H9 (cell line): ENCODE measurements around the gene TTC28. TPM values are rescaled to one million over a fixed set of nuclear protein-coding genes. Genes with fewer than 3 reads are reported as not detected.

ENCODE experiments used
- DNase-seq: peaks from one replicate; pipeline ENCODE4 v3.0.0-alpha.2; 2017
- H2AFZ ChIP-seq: one replicate; pipeline ENCODE4 v1.6.1; 2013; ENCODE audit warnings: mild to moderate bottlenecking, low read length, control low read depth, moderate library complexity
- H2AK5ac ChIP-seq: 2 replicates; pipeline ENCODE4 v1.6.1; 2013; ENCODE audit warnings: low read length, control low read depth, mixed read lengths; ENCODE audit not compliant: insufficient read length
- H2BK120ac ChIP-seq: one replicate; pipeline ENCODE4 v1.6.1; 2013; ENCODE audit warnings: low read depth, mild to moderate bottlenecking, low read length, control low read depth, inconsistent platforms; ENCODE audit not compliant: poor library complexity, severe bottlenecking
- H2BK12ac ChIP-seq: 2 replicates; pipeline ENCODE4 v1.6.1; 2013; ENCODE audit warnings: low read length, control low read depth, mixed read lengths, low read depth; ENCODE audit not compliant: insufficient read length
- H2BK15ac ChIP-seq: 2 replicates; pipeline ENCODE4 v1.6.1; 2013; ENCODE audit warnings: low read depth, low read length, control low read depth
- H2BK20ac ChIP-seq: one replicate; pipeline ENCODE4 v1.6.1; 2013; ENCODE audit warnings: low read depth, mild to moderate bottlenecking, low read length, control low read depth, inconsistent platforms; ENCODE audit not compliant: poor library complexity, severe bottlenecking
- H2BK5ac ChIP-seq: 2 replicates; pipeline ENCODE4 v1.6.1; 2013; ENCODE audit warnings: low read length, control low read depth, mixed read lengths; ENCODE audit not compliant: insufficient read length
- H3K14ac ChIP-seq: 2 replicates; pipeline ENCODE4 v1.6.1; 2013; ENCODE audit warnings: low read length, control low read depth; ENCODE audit not compliant: insufficient read depth
- H3K18ac ChIP-seq: 2 replicates; pipeline ENCODE4 v1.6.1; 2013; ENCODE audit warnings: low read depth, mild to moderate bottlenecking, mixed read lengths, low read length, control low read depth; ENCODE audit not compliant: insufficient read length
- H3K23ac ChIP-seq: 2 replicates; pipeline ENCODE4 v1.6.1; 2013; ENCODE audit warnings: low read length, control low read depth, mixed read lengths, low read depth; ENCODE audit not compliant: insufficient read length
- H3K23me2 ChIP-seq: 2 replicates; pipeline ENCODE4 v1.6.1; 2013; ENCODE audit warnings: low read depth, mild to moderate bottlenecking, mixed read lengths, low read length, control low read depth; ENCODE audit not compliant: insufficient read length, poor library complexity, severe bottlenecking
- H3K27ac ChIP-seq: 2 replicates; pipeline ENCODE4 v1.5.1; 2013; ENCODE audit warnings: low read length, control low read depth, mixed read lengths, low read depth; ENCODE audit not compliant: insufficient read length
- H3K27me3 ChIP-seq: 2 replicates; pipeline ENCODE4 v1.6.1; 2013; ENCODE audit warnings: low read length, control low read depth, inconsistent platforms; ENCODE audit not compliant: insufficient read depth
- H3K4ac ChIP-seq: 2 replicates; pipeline ENCODE4 v1.6.1; 2013; ENCODE audit warnings: low read depth, mild to moderate bottlenecking, control low read depth, inconsistent platforms, low read length, moderate library complexity
- H3K4me1 ChIP-seq: 2 replicates; pipeline ENCODE4 v1.6.1; 2013; ENCODE audit warnings: low read length, control low read depth, inconsistent platforms; ENCODE audit not compliant: insufficient read depth
- H3K4me2 ChIP-seq: 2 replicates; pipeline ENCODE4 v1.6.1; 2013; ENCODE audit warnings: low read length, control low read depth, mixed read lengths; ENCODE audit not compliant: insufficient read length, insufficient read depth
- H3K56ac ChIP-seq: 2 replicates; pipeline ENCODE4 v1.6.1; 2013; ENCODE audit warnings: low read depth, mild to moderate bottlenecking, mixed read lengths, low read length, control low read depth; ENCODE audit not compliant: insufficient read length
- H3K79me1 ChIP-seq: 2 replicates; pipeline ENCODE4 v1.6.1; 2013; ENCODE audit warnings: low read depth, mild to moderate bottlenecking, moderate library complexity, low read length, control low read depth, inconsistent platforms; ENCODE audit not compliant: insufficient read depth, poor library complexity, severe bottlenecking
- H3K79me2 ChIP-seq: 2 replicates; pipeline ENCODE4 v1.6.1; 2013; ENCODE audit warnings: low read length, control low read depth, inconsistent platforms; ENCODE audit not compliant: insufficient read depth
- H3K9ac ChIP-seq: 2 replicates; pipeline ENCODE4 v1.6.1; 2013; ENCODE audit warnings: low read length, control low read depth, mixed read lengths; ENCODE audit not compliant: insufficient read length; ENCODE audit errors: extremely low read depth
- H3K9me3 ChIP-seq: one replicate; pipeline ENCODE4 v1.6.1; 2013; ENCODE audit warnings: low read depth, low read length, inconsistent platforms; ENCODE audit not compliant: control insufficient read depth
- H3T11ph ChIP-seq: one replicate; pipeline ENCODE4 v1.6.1; 2013; ENCODE audit warnings: mild to moderate bottlenecking, low read length, control low read depth, inconsistent platforms
- H4K20me1 ChIP-seq: one replicate; pipeline ENCODE4 v1.6.1; 2013; ENCODE audit not compliant: control insufficient read depth, insufficient read length, insufficient read depth
- H4K5ac ChIP-seq: 2 replicates; pipeline ENCODE4 v1.6.1; 2013; ENCODE audit warnings: low read depth, mild to moderate bottlenecking, mixed read lengths, low read length, control low read depth; ENCODE audit not compliant: insufficient read length
- H4K8ac ChIP-seq: replicated peaks from 2 replicates; pipeline ENCODE4 v1.6.1; 2013; ENCODE audit warnings: low read length, control low read depth, mixed read lengths, low read depth; ENCODE audit not compliant: insufficient read length
- H4K91ac ChIP-seq: 2 replicates; pipeline ENCODE4 v1.6.1; 2013; ENCODE audit warnings: low read depth, mild to moderate bottlenecking, moderate library complexity, mixed read lengths, low read length, control low read depth; ENCODE audit not compliant: insufficient read length
- H3K27ac Mint-ChIP-seq, 3 experiments: 2 replicates in 2 of 3; 3 replicates in 1 of 3; pipeline ENCODE4 v1.8.0; 2020 to 2021; ENCODE audit warnings: mixed read lengths in 3 of 3, mild to moderate bottlenecking in 1 of 3, moderate library complexity in 1 of 3
- H3K27me3 Mint-ChIP-seq: 2 replicates; pipeline ENCODE4 v1.8.0; 2021; ENCODE audit warnings: low read depth, mild to moderate bottlenecking, moderate library complexity, mixed read lengths
- H3K36me3 Mint-ChIP-seq, 3 experiments: 2 replicates in 2 of 3; 3 replicates in 1 of 3; pipeline ENCODE4 v1.8.0; 2020 to 2021; ENCODE audit warnings: low read depth in 3 of 3, mixed read lengths in 3 of 3; ENCODE audit not compliant: insufficient read depth in 1 of 3
- H3K4me1 Mint-ChIP-seq, 2 experiments: 2 replicates each; pipeline ENCODE4 v1.8.0; 2020; ENCODE audit warnings: mixed read lengths in 2 of 2
- H3K4me3 Mint-ChIP-seq, 2 experiments: 2 replicates in 1 of 2; 3 replicates in 1 of 2; pipeline ENCODE4 v1.8.0; 2020 to 2021; ENCODE audit warnings: mild to moderate bottlenecking in 2 of 2, mixed read lengths in 2 of 2, moderate library complexity in 1 of 2
- H3K9me3 Mint-ChIP-seq, 2 experiments: 2 replicates in 1 of 2; 3 replicates in 1 of 2; pipeline ENCODE4 v1.8.0; 2020; ENCODE audit warnings: mild to moderate bottlenecking in 2 of 2, mixed read lengths in 2 of 2, moderate library complexity in 1 of 2
- WGBS: extraction: QIAGEN DNeasy Blood & Tissue Kit; methylation state at CpG from one replicate; pipeline ENCODE4 v1.1.7; 2013; ENCODE audit warnings: missing lambda C conversion rate, low lambda C conversion rate, mixed read lengths; ENCODE audit not compliant: insufficient read length; ENCODE audit errors: extremely low coverage; 5-methylcytosine and 5-hydroxymethylcytosine counted together
- total RNA-seq: library from RNA; stranded (reverse); gene quantifications from 2 replicates; pipeline ENCODE4 v1.2.1, GENCODE V29; 2021
- TF ChIP-seq, protein P1 (sequence below): fragments of 200-600 bp; sonication (generic); conservative IDR thresholded peaks from 3 replicates; pipeline ENCODE4 v1.8.0; 2021; ENCODE audit warnings: antibody characterized with exemption, mild to moderate bottlenecking

TTC28 gene
- total RNA-seq, 1 experiment from 2014 or later = 13.6 TPM

DNA sequence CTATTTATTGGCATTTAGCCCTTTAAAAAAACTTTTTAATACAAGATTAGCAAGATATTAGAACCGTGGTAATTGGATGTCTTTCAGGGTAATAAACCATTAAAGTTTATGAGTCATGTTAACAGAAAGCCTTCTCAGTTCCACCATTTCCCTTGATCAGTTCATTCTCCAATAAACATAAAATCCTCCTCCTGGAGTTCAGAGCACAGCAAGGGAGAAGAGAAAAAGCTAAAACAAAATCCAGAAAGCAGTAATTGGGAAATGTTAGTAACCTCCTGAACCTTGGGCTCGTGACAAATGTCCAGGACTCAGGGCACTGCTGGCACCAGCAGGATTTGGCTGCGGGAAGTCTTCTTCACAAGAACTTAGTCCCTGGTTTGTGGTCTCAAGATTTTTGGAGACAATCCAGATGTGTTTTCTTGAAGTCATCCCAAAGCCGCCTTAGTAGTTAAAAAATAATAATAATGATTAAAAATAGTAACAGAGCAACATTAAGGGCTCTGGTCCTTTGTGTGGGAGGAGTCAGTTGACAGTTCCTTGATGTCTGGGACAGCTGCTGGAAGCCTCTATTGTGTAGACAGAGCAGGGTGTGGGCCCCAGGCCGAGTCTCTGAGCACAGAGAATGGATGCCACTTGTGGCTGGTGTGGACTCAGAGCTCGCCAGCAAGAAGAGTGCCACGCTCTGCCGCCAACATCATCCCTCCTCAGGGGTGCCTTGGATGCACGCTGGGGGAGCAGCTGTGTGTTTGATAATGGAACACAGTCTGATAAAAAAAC lies 717.2 kb downstream of the TTC28 start:
- Mint-ChIP-seq H3K4me1 (peaks cover 32 to 34% of the 10 kb centered on the region in 2 experiments), H3K4me3 (no peak overlapping the region), H3K27me3 (no peaks in the 10 kb centered on the region), H3K9me3 (peaks cover 0 to 3% of the 10 kb centered on the region in 2 experiments; a peak in 1 of 5 replicates), H3K27ac (no peak overlapping the region), H3K36me3 (peaks cover 0 to 3% (median 0%) of the 10 kb centered on the region in 3 experiments; a peak in 1 of 7 replicates)
- no peak overlapping the region for H3K56ac ChIP-seq
- no peaks in the 10 kb centered on the region for H3K27me3 ChIP-seq
- H4K20me1 ChIP-seq = no peaks in the 10 kb centered on the region
- no peak overlapping the region for H4K8ac ChIP-seq
- H2BK120ac ChIP-seq = no peak overlapping the region
- no peak overlapping the region for H2BK12ac ChIP-seq
- no peak overlapping the region for H4K91ac ChIP-seq
- no peak overlapping the region for H3K9ac ChIP-seq
- no peak overlapping the region for H3K4me2 ChIP-seq
- no peak overlapping the region for H3K4ac ChIP-seq
- H3K27ac ChIP-seq = no peak overlapping the region
- no peak overlapping the region for H2BK15ac ChIP-seq
- no peak overlapping the region for H3K23ac ChIP-seq
- TF ChIP-seq, protein P1, sequence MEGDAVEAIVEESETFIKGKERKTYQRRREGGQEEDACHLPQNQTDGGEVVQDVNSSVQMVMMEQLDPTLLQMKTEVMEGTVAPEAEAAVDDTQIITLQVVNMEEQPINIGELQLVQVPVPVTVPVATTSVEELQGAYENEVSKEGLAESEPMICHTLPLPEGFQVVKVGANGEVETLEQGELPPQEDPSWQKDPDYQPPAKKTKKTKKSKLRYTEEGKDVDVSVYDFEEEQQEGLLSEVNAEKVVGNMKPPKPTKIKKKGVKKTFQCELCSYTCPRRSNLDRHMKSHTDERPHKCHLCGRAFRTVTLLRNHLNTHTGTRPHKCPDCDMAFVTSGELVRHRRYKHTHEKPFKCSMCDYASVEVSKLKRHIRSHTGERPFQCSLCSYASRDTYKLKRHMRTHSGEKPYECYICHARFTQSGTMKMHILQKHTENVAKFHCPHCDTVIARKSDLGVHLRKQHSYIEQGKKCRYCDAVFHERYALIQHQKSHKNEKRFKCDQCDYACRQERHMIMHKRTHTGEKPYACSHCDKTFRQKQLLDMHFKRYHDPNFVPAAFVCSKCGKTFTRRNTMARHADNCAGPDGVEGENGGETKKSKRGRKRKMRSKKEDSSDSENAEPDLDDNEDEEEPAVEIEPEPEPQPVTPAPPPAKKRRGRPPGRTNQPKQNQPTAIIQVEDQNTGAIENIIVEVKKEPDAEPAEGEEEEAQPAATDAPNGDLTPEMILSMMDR = no peak
- H3K9me3 ChIP-seq = no peaks in the 10 kb centered on the region
- H4K5ac ChIP-seq = no peak overlapping the region
- no CpG with 5 or more reads among the region's 9 CpGs for WGBS
- H3T11ph ChIP-seq = no peak overlapping the region
- H2BK20ac ChIP-seq = no peak overlapping the region
- H2BK5ac ChIP-seq = no peak overlapping the region
- no peaks in the 10 kb centered on the region for H3K23me2 ChIP-seq
- no peaks in the 10 kb centered on the region for H3K79me2 ChIP-seq
- H3K18ac ChIP-seq = no peak overlapping the region
- H2AFZ ChIP-seq = no peak overlapping the region
- no peaks in the 10 kb centered on the region for H3K79me1 ChIP-seq
- H2AK5ac ChIP-seq = no peak overlapping the region
- H3K14ac ChIP-seq = no peak overlapping the region
- no peak for DNase-seq
- peaks cover 3% of the 10 kb centered on the region; the same call in 1 of the 2 replicates for H3K4me1 ChIP-seq
